ENCODE results near the gene USF1. TPM values are rescaled to one million over a fixed set of nuclear protein-coding genes. Genes with fewer than 3 reads are reported as not detected.

Gene USF1
- total RNA-seq, 2 donors from 2014 or later = 57.9 to 69.4 TPM

DNA sequence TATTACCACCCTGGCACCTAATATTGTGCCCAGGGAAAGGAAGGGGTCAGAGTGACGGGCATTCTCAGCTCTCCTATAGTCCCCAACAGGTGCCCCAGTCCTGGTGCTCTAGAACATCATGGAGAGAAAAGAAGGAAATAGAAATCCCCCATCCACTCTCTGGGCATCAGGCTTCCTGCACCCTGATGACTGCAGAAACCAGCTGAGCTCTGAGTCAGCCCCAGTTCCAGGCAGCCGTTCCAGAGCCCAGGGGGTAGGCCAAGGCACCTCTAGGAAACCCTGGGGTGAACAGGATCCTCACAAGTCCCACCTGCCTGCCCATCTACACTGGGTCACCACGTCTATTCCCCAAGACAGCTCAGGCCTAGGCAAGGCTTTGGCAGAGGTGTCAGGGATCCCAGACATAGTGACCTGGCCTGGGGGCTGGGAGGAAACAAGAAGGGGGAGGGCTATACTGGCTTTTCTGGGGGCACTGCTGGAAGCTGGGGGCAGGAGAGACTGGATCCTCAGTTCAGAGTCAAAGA lies 42.9 kb upstream of the USF1 start:
- H3K4me1 ChIP-seq (ENCODE audit: control insufficient read depth in 1 of 2, low read depth in 2 of 2) = no peaks in the 10 kb centered on the region
- TF ChIP-seq, protein P1, sequence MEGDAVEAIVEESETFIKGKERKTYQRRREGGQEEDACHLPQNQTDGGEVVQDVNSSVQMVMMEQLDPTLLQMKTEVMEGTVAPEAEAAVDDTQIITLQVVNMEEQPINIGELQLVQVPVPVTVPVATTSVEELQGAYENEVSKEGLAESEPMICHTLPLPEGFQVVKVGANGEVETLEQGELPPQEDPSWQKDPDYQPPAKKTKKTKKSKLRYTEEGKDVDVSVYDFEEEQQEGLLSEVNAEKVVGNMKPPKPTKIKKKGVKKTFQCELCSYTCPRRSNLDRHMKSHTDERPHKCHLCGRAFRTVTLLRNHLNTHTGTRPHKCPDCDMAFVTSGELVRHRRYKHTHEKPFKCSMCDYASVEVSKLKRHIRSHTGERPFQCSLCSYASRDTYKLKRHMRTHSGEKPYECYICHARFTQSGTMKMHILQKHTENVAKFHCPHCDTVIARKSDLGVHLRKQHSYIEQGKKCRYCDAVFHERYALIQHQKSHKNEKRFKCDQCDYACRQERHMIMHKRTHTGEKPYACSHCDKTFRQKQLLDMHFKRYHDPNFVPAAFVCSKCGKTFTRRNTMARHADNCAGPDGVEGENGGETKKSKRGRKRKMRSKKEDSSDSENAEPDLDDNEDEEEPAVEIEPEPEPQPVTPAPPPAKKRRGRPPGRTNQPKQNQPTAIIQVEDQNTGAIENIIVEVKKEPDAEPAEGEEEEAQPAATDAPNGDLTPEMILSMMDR (IDR thresholded peaks at IDR 0.05) = no peak
- H3K36me3 ChIP-seq = no peaks in the 10 kb centered on the region
- no peak overlapping the region for H3K4me3 ChIP-seq
- no peaks in the 10 kb centered on the region for H3K27me3 ChIP-seq (replicated peaks; ENCODE audit: insufficient read depth)
- DNase-seq (ENCODE audit: low spot score) (no peak), ATAC-seq (ENCODE audit: insufficient number of reproducible peaks, low FRiP score, low read depth) (no peak)
- H3K9me3 ChIP-seq = no peaks in the 10 kb centered on the region
- no peak overlapping the region for H3K27ac ChIP-seq

DNA sequence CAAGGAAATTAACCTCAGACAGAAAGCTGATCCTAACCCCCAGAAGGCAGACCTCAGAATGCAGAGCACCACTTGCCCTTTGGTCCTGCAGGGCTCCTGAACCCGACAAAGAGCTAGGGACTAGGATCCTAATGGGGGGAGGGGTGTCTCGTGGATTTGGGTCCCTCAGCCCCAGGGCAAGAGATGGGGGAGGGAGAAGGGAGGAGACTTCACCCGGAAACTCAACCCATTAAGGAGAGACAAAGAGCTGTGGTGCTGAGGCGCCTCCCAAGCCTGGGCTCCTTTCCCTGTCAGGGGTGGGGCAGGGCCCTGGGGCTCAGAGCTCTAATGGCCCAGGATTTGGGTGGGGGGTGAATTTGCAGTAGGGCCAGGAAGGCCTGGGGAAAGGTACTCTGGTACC lies 40.7 kb upstream of the USF1 start:
- no peak for DNase-seq (ENCODE audit: low spot score)
- Histone ChIP-seq H3K9me3 (no peaks in the 10 kb centered on the region), H3K27me3 (replicated peaks; ENCODE audit: insufficient read depth) (no peaks in the 10 kb centered on the region), H3K4me1 (ENCODE audit: control insufficient read depth in 1 of 2, low read depth in 2 of 2) (no peaks in the 10 kb centered on the region), H3K4me3 (no peak overlapping the region), H3K36me3 (no peaks in the 10 kb centered on the region), H3K27ac (no peak overlapping the region)
- no peak for ATAC-seq (ENCODE audit: insufficient number of reproducible peaks, low FRiP score, low read depth)
- TF ChIP-seq, protein P1 (IDR thresholded peaks at IDR 0.05) = no peak

DNA sequence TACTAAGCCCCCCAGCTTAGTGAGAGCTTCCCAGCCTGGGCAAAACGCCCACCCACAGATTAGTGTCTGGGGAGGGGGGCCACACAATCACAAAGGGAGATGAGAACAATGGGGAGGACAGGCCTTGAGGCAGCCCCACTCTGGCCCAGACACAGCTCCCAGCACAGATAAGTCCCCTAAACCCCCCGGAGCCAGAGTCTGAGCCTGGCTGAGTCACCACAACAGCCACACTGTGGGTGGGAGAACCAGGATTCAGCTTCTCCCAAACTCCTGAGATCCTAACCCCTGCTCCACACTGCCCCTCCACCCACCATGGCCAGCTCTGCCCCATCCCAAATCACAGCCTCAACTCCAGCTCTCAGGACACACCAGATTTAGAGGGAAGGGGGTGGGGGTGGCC lies 39.4 kb upstream of the USF1 start:
- Histone ChIP-seq H3K4me1 (ENCODE audit: control insufficient read depth in 1 of 2, low read depth in 2 of 2) (no peaks in the 10 kb centered on the region), H3K27ac (no peak overlapping the region), H3K36me3 (no peaks in the 10 kb centered on the region), H3K27me3 (replicated peaks; ENCODE audit: insufficient read depth) (no peaks in the 10 kb centered on the region), H3K9me3 (no peaks in the 10 kb centered on the region), H3K4me3 (no peak overlapping the region)
- ATAC-seq (ENCODE audit: insufficient number of reproducible peaks, low FRiP score, low read depth) (no peak), DNase-seq (ENCODE audit: low spot score) (no peak)
- TF ChIP-seq, protein P1 (IDR thresholded peaks at IDR 0.05) = no peak

DNA sequence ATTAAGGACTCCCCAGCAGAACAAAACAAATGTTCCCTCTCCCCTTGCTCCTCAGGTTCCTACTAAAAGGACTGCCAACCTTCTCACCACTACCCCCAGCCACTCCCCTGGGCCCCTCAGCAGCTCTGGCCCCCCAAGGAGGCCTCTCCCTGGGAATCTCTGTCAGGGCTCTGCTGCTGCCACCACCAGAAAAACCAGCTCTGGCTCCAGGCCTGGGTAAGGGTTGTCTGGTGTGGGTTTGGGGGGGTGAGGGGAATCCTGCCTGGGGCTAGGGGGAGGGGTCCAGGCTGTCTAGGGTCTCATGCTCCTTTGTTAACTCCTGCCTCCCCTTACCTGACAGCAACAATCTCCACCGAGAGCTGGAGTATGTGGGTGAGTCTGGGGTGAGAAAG lies 38.8 kb upstream of the USF1 start:
- Histone ChIP-seq H3K27me3 (replicated peaks; ENCODE audit: insufficient read depth) (no peaks in the 10 kb centered on the region), H3K4me1 (ENCODE audit: control insufficient read depth in 1 of 2, low read depth in 2 of 2) (no peaks in the 10 kb centered on the region), H3K4me3 (no peak overlapping the region), H3K9me3 (no peaks in the 10 kb centered on the region), H3K36me3 (no peaks in the 10 kb centered on the region), H3K27ac (no peak overlapping the region)
- ATAC-seq (ENCODE audit: insufficient number of reproducible peaks, low FRiP score, low read depth) = no peak
- TF ChIP-seq, protein P1 (IDR thresholded peaks at IDR 0.05) = no peak
- no peak for DNase-seq (ENCODE audit: low spot score)

DNA sequence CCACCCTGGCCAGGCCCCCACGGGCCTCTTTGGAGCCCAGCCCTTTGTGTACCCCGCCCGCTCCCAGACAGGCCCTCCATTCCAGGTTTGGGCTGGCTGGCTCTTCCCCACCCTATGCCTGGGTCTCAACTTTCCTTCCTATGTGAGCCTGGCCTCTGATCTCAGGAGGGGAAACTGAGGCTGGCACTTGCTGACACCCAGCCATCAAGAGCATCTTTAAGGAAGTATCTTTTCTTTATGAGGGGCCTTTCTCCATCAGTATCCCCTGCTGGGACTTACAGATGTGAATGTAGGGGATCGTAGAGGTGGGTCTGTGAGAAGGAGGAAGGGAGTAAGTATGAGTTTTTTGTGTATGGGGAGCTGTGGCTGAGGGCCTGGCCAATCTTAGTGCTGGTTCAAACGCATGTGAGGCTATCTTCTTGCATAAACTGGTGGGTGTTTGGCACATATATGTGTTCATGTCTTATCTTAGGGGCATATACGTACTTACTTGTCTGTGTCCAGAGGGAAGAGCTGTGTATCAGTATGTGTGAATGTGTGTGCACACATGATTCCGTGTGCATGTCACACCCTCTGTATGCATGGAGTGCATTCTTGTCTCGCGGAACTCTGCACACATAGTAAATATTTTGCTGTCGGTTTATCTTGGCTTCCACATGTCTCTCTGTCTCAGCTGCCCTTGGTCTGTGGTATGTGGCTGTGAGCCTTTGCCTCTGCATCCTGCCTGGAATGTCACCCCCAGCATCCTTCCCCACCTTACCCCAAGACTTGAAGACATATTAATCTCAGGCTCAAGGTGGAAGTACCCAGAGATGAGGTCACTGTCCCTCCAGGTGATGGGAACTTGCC lies 38.2 kb upstream of the USF1 start:
- ATAC-seq (ENCODE audit: insufficient number of reproducible peaks, low FRiP score, low read depth) (no peak), DNase-seq (ENCODE audit: low spot score) (no peak)
- Histone ChIP-seq H3K4me1 (ENCODE audit: control insufficient read depth in 1 of 2, low read depth in 2 of 2) (no peaks in the 10 kb centered on the region), H3K4me3 (no peak overlapping the region), H3K9me3 (no peaks in the 10 kb centered on the region), H3K36me3 (no peaks in the 10 kb centered on the region), H3K27me3 (replicated peaks; ENCODE audit: insufficient read depth) (no peaks in the 10 kb centered on the region), H3K27ac (no peak overlapping the region)
- TF ChIP-seq, protein P1 (IDR thresholded peaks at IDR 0.05) = no peak
